ENCODE measurements around the gene NFAM1.

NFAM1 gene

DNA sequence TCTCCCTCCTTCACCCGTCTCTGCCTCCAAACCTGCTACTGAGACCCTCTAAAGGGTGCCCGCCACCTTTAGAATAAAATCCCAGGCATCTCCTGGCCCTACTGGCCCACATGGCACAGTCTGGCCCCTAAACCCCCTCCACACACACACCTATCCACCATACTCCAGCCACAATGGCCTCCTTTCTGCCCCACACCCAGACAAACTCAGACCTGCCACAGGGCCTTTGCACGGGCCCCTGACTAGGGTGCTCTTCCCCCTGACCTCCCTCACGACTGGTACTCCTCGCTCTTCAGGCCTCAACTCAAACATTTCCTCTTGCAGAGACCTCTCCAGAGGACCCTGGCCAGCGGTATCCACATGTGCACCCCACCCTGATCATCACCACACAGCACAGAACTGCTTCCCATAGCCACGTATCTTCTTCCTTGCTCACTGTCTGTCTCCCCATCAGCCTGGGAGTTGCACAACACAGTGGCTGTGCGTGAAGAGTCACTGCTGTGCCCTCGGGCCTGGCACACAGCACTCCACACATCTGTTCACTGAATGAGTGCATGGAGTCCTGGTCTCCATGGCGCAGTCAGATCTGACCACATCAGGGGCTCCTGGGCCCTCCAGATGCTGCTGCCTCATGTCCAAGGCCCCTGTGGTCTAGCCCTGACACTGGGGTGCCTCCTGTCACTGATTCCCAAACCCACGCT is 95.5 kb downstream of the NFAM1 start:
- Histone ChIP-seq H3K27ac (ENCODE audit: insufficient read depth, low read depth, low read length, poor library complexity, severe bottlenecking) (no peak overlapping the region), H3K4me3 (ENCODE audit: insufficient read depth, low read depth, low read length) (no peak overlapping the region), H3K27me3 (ENCODE audit: control insufficient read depth, insufficient read depth, low read length, poor library complexity, severe bottlenecking) (no peaks in the 10 kb centered on the region), H3K9me3 (ENCODE audit: control insufficient read depth, low read length) (no peaks in the 10 kb centered on the region), H3K36me3 (ENCODE audit: control insufficient read depth, insufficient read depth, low read length) (no peaks in the 10 kb centered on the region), H3K4me1 (ENCODE audit: control insufficient read depth, insufficient read depth, low read length) (peaks cover 47% of the 10 kb centered on the region)
- WGBS, 2 experiments, result 91% methylated on average over 11 of the region's 11 CpGs

GRCh38 chr22:42335839-42336378 is 96.3 kb downstream of the NFAM1 start:
- 84 to 87% methylated on average over 11 of the region's 11 CpGs for WGBS, 2 experiments
- no peak overlapping the region for H3K4me3 ChIP-seq (ENCODE audit: insufficient read depth, low read depth, low read length)
- no peaks in the 10 kb centered on the region for H3K36me3 ChIP-seq (ENCODE audit: control insufficient read depth, insufficient read depth, low read length)
- no peaks in the 10 kb centered on the region for H3K27me3 ChIP-seq (ENCODE audit: control insufficient read depth, insufficient read depth, low read length, poor library complexity, severe bottlenecking)
- peaks cover 42% of the 10 kb centered on the region for H3K4me1 ChIP-seq (ENCODE audit: control insufficient read depth, insufficient read depth, low read length)
- no peaks in the 10 kb centered on the region for H3K9me3 ChIP-seq (ENCODE audit: control insufficient read depth, low read length)
- no peak overlapping the region for H3K27ac ChIP-seq (ENCODE audit: insufficient read depth, low read depth, low read length, poor library complexity, severe bottlenecking)

- Histone ChIP-seq H3K4me1 (ENCODE audit: control insufficient read depth, insufficient read depth, low read length) (peaks cover 36% of the 10 kb centered on the region), H3K27me3 (ENCODE audit: control insufficient read depth, insufficient read depth, low read length, poor library complexity, severe bottlenecking) (no peaks in the 10 kb centered on the region), H3K27ac (ENCODE audit: insufficient read depth, low read depth, low read length, poor library complexity, severe bottlenecking) (no peak overlapping the region), H3K4me3 (ENCODE audit: insufficient read depth, low read depth, low read length) (no peak overlapping the region), H3K36me3 (ENCODE audit: control insufficient read depth, insufficient read depth, low read length) (no peaks in the 10 kb centered on the region), H3K9me3 (ENCODE audit: control insufficient read depth, low read length) (no peaks in the 10 kb centered on the region)
- 89% methylated on average over 11 of the region's 11 CpGs for WGBS, 2 experiments
These were observed 97.2 kb downstream of the NFAM1 start for GRCh38 chr22:42334875-42335512.

DNA sequence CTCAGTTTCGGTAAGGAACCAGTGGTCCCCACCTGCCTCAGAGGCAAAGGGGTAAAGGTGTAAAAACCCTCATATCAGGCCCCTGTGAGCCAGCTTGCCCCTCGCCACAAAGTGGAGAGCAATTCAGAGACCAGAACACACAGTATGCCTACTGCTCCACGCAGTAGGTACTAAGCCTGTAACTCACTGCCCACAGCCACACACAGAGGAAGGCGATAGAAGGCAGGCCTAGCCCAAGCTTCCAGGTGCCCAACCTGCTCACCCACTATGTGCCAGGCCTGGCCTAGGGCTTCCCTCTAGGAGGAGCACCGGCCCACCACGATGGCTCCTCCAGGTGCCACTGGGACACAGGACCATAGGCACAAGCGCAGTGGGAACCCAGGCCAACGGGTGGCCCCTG is 98.7 kb downstream of the NFAM1 start:
- WGBS, 2 experiments, result 93% methylated on average over 8 of the region's 8 CpGs
- no peaks in the 10 kb centered on the region for H3K9me3 ChIP-seq (ENCODE audit: control insufficient read depth, low read length)
- H3K27me3 ChIP-seq (ENCODE audit: control insufficient read depth, insufficient read depth, low read length, poor library complexity, severe bottlenecking), result no peaks in the 10 kb centered on the region
- no peaks in the 10 kb centered on the region for H3K36me3 ChIP-seq (ENCODE audit: control insufficient read depth, insufficient read depth, low read length)
- no peak overlapping the region for H3K27ac ChIP-seq (ENCODE audit: insufficient read depth, low read depth, low read length, poor library complexity, severe bottlenecking)
- H3K4me3 ChIP-seq (ENCODE audit: insufficient read depth, low read depth, low read length), result no peak overlapping the region
- peaks cover 31% of the 10 kb centered on the region for H3K4me1 ChIP-seq (ENCODE audit: control insufficient read depth, insufficient read depth, low read length)

GRCh38 chr22:42332089-42332488 is 100.1 kb downstream of the NFAM1 start:
- no peaks in the 10 kb centered on the region for H3K27me3 ChIP-seq (ENCODE audit: control insufficient read depth, insufficient read depth, low read length, poor library complexity, severe bottlenecking)
- H3K4me1 ChIP-seq (ENCODE audit: control insufficient read depth, insufficient read depth, low read length), result peaks cover 16% of the 10 kb centered on the region
- no peaks in the 10 kb centered on the region for H3K9me3 ChIP-seq (ENCODE audit: control insufficient read depth, low read length)
- no peak overlapping the region for H3K27ac ChIP-seq (ENCODE audit: insufficient read depth, low read depth, low read length, poor library complexity, severe bottlenecking)
- 83 to 91% methylated on average over 7 of the region's 7 CpGs for WGBS, 2 experiments
- no peak overlapping the region for H3K4me3 ChIP-seq (ENCODE audit: insufficient read depth, low read depth, low read length)
- H3K36me3 ChIP-seq (ENCODE audit: control insufficient read depth, insufficient read depth, low read length), result no peaks in the 10 kb centered on the region

GRCh38 chr22:42331014-42331413 is 101.2 kb downstream of the NFAM1 start:
- no peaks in the 10 kb centered on the region for H3K36me3 ChIP-seq (ENCODE audit: control insufficient read depth, insufficient read depth, low read length)
- no peak overlapping the region for H3K27ac ChIP-seq (ENCODE audit: insufficient read depth, low read depth, low read length, poor library complexity, severe bottlenecking)
- WGBS, 2 experiments, result 91 to 92% methylated on average over 22 of the region's 22 CpGs
- peaks cover 14% of the 10 kb centered on the region for H3K4me1 ChIP-seq (ENCODE audit: control insufficient read depth, insufficient read depth, low read length)
- H3K27me3 ChIP-seq (ENCODE audit: control insufficient read depth, insufficient read depth, low read length, poor library complexity, severe bottlenecking), result no peaks in the 10 kb centered on the region
- no peak overlapping the region for H3K4me3 ChIP-seq (ENCODE audit: insufficient read depth, low read depth, low read length)
- H3K9me3 ChIP-seq (ENCODE audit: control insufficient read depth, low read length), result no peaks in the 10 kb centered on the region

Measured in ectodermal cell (in vitro differentiated cells).